RWPE2 (cell line): ENCODE data around the gene CNTNAP2.

ENCODE experiments used
- ATAC-seq: fragments of 200-7000 bp; cut with Tn5 transposase; 3 replicates; pipeline ENCODE4 v1.9.1; 2021; ENCODE audit warnings: low read depth
- DNase-seq: peaks from one replicate; pipeline ENCODE4 v3.0.0-alpha.2; 2020; ENCODE audit warnings: low spot score
- H3K27ac ChIP-seq: fragments of 450-650 bp; 2 replicates; pipeline ENCODE4 v1.5.1; 2017; ENCODE audit warnings: mild to moderate bottlenecking; ENCODE audit not compliant: poor library complexity, severe bottlenecking
- H3K27me3 ChIP-seq: fragments of 250-450 bp; sonication (Bioruptor Pico); 2 replicates; pipeline ENCODE4 v1.5.1; 2021; ENCODE audit warnings: mild to moderate bottlenecking, moderate library complexity; ENCODE audit not compliant: insufficient read depth, poor library complexity, severe bottlenecking
- H3K36me3 ChIP-seq: fragments of 250-450 bp; sonication (Bioruptor Pico); 2 replicates; pipeline ENCODE4 v1.5.1; 2020; ENCODE audit warnings: low read depth, mild to moderate bottlenecking, moderate library complexity
- H3K4me1 ChIP-seq: fragments of 250-450 bp; sonication (Bioruptor Pico); 2 replicates; pipeline ENCODE4 v1.5.1; 2021; ENCODE audit warnings: mild to moderate bottlenecking, moderate library complexity; ENCODE audit not compliant: insufficient read depth, poor library complexity, severe bottlenecking
- H3K4me3 ChIP-seq: fragments of 250-450 bp; sonication (Bioruptor Pico); 2 replicates; pipeline ENCODE4 v1.5.1; 2021; ENCODE audit warnings: mild to moderate bottlenecking, moderate library complexity; ENCODE audit not compliant: severe bottlenecking
- H3K9me3 ChIP-seq: fragments of 250-450 bp; sonication (Bioruptor Pico); 2 replicates; pipeline ENCODE4 v1.5.1; 2021; ENCODE audit warnings: mild to moderate bottlenecking, moderate library complexity; ENCODE audit not compliant: severe bottlenecking
- CTCF ChIP-seq: fragments of 450-650 bp; IDR thresholded peaks from one replicate; pipeline ENCODE4 v1.5.1; 2017; ENCODE audit warnings: mild to moderate bottlenecking, moderate library complexity; ENCODE audit not compliant: poor library complexity, severe bottlenecking

CNTNAP2 gene

GRCh38 chr7:147151661-147152060 lies 1035.1 kb downstream of the CNTNAP2 start:
- H3K36me3 ChIP-seq: no peaks in the 10 kb centered on the region
- DNase-seq (no peak), ATAC-seq (no peak)
- H3K27me3 ChIP-seq: no peaks in the 10 kb centered on the region
- H3K4me1 ChIP-seq: no peaks in the 10 kb centered on the region
- no peaks in the 10 kb centered on the region for H3K9me3 ChIP-seq
- H3K27ac ChIP-seq: no peak overlapping the region
- TF ChIP-seq CTCF: no peak
- H3K4me3 ChIP-seq: no peak overlapping the region

GRCh38 chr7:147153571-147153970 lies 1037.0 kb downstream of the CNTNAP2 start:
- no peak for ATAC-seq
- no peaks in the 10 kb centered on the region for H3K27me3 ChIP-seq

GRCh38 chr7:147161405-147161804 lies 1044.8 kb downstream of the CNTNAP2 start:
- no peak for ATAC-seq
- Histone ChIP-seq H3K27ac (no peak overlapping the region), H3K4me3 (no peak overlapping the region), H3K9me3 (peaks cover 5% of the 10 kb centered on the region), H3K27me3 (no peaks in the 10 kb centered on the region), H3K4me1 (no peaks in the 10 kb centered on the region), H3K36me3 (no peaks in the 10 kb centered on the region)
- no peak for TF ChIP-seq CTCF
- no peak for DNase-seq

More at GRCh38 chr7:147153571-147153970, 1037.0 kb downstream of the CNTNAP2 start:
- Histone ChIP-seq H3K4me3 (no peak overlapping the region), H3K4me1 (no peaks in the 10 kb centered on the region), H3K36me3 (no peaks in the 10 kb centered on the region), H3K27ac (no peak overlapping the region), H3K9me3 (no peaks in the 10 kb centered on the region)
- no peak for DNase-seq
- no peak for TF ChIP-seq CTCF

- Histone ChIP-seq H3K4me1 (no peaks in the 10 kb centered on the region), H3K36me3 (no peaks in the 10 kb centered on the region), H3K4me3 (no peak overlapping the region), H3K27ac (no peak overlapping the region), H3K9me3 (peaks cover 3% of the 10 kb centered on the region), H3K27me3 (peaks cover 2% of the 10 kb centered on the region)
- ATAC-seq (no peak), DNase-seq (no peak)
- TF ChIP-seq CTCF: no peak
Measured at GRCh38 chr7:147170341-147171012, 1053.9 kb downstream of the CNTNAP2 start.

- Histone ChIP-seq H3K27ac (no peak overlapping the region), H3K36me3 (no peaks in the 10 kb centered on the region), H3K4me3 (no peak overlapping the region), H3K9me3 (peaks cover 3% of the 10 kb centered on the region), H3K27me3 (peaks cover 2% of the 10 kb centered on the region), H3K4me1 (no peaks in the 10 kb centered on the region)
- ATAC-seq (no peak), DNase-seq (no peak)
- TF ChIP-seq CTCF: no peak
Measured at GRCh38 chr7:147171013-147171391, 1054.4 kb downstream of the CNTNAP2 start.
